22Rv1 (cell line): Measurements from ENCODE around the gene RHOBTB3.
"Not testable (repeated sequence)": the region's sequence is repeated elsewhere in the genome, so short reads cannot be mapped to it uniquely, and the experiment has no call there.

Source experiments
- H3K27ac ChIP-seq: fragments of 450-650 bp; 2 replicates; pipeline ENCODE4 v1.5.1; 2017
- ZFX ChIP-seq: fragments of 450-650 bp; IDR thresholded peaks from 2 replicates; pipeline ENCODE4 v1.6.1; 2017; ENCODE audit warnings: antibody characterized with exemption, borderline replicate concordance
- TF ChIP-seq, protein P1 (sequence below): fragments of 450-650 bp; IDR thresholded peaks from 2 replicates; pipeline ENCODE4 v1.5.1; 2017; ENCODE audit warnings: mild to moderate bottlenecking

Gene RHOBTB3

DNA sequence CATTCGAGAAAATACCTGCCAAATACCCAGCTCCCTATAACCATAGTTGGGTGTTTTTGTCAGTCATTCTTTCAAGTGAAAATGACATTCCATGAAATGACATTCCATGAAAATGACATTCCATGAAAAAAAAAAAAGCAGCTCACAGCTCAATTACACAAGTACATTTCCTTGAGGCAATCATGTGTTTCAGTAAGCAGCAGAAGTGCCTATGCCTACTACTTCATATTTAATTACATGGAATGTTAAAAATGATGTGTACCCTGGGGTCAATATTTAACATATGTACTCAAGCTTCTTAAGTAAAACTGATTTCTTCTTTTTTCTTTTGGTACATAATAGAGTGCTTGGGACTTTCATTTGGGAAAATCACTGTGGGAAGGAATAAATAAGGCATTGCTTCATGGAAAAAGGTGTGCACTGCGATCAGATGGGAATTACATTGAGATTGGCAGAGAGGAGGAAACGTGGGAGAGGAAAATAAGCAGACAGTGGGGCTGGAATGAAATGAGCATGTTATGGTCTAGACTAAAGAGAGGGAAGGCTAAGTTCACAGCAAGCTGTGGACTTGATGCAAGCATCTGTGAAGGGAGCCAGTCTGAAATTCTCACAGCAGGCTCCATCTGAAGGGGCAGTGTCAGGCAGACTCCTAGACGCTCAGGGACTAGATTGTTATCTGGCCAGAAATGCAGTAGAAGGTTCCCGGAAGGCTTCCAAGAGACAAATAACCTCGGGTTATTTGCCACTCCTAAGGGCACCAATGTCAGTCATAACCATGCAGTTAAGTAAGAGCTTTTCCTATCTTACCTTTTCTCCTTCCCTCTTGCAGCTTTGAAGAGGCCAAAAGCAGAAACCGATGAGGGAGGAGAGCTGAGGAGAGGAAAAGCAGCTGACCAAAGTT is 33.1 kb upstream of the RHOBTB3 start:
- TF ChIP-seq, protein P1, sequence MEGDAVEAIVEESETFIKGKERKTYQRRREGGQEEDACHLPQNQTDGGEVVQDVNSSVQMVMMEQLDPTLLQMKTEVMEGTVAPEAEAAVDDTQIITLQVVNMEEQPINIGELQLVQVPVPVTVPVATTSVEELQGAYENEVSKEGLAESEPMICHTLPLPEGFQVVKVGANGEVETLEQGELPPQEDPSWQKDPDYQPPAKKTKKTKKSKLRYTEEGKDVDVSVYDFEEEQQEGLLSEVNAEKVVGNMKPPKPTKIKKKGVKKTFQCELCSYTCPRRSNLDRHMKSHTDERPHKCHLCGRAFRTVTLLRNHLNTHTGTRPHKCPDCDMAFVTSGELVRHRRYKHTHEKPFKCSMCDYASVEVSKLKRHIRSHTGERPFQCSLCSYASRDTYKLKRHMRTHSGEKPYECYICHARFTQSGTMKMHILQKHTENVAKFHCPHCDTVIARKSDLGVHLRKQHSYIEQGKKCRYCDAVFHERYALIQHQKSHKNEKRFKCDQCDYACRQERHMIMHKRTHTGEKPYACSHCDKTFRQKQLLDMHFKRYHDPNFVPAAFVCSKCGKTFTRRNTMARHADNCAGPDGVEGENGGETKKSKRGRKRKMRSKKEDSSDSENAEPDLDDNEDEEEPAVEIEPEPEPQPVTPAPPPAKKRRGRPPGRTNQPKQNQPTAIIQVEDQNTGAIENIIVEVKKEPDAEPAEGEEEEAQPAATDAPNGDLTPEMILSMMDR, result no peak
- TF ChIP-seq ZFX, result no peak
- peak overlapping the region; percentile 86 for H3K27ac ChIP-seq

DNA sequence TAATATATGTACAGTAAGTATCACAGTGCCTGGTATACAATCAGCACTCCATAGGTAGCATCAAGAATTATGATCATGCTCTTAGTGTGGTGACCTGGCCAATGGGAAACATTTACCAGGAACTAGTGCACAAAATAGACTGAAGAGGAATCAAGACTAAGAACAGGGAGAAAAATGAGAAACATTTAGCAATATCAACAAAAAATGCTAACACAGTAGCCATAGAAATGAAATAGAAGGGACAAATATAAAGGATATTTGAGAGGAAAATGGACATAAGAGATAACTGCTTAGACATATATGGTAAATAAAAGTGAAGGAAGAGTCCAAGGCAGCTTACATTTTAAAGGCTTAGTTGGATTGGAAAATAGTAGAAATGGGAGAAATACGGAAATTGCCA is 31.8 kb upstream of the RHOBTB3 start:
- TF ChIP-seq, protein P1, result no peak
- TF ChIP-seq ZFX, result no peak

DNA sequence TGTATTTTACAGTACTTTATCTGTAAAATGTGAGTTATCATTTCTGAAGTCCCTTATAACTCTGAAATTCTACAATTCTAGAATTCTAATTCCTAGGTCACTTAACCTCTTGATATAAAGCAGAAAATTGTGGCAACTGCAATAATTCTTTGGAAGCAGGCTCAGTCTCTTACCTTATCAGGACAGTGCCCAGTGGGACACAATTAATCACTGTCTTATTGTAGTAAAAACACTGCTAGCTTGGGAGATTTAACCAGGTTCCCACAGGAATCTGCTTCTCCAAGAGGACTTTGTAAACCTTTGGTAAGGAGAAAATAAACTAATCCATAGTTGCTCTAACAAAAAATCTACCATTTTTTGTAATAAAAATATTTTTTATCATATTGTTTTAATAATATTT is 30.1 kb upstream of the RHOBTB3 start:
- no peak overlapping the region for H3K27ac ChIP-seq
- TF ChIP-seq ZFX, result no peak
- TF ChIP-seq, protein P1, result no peak

More for the DNA sequence above, 31.8 kb upstream of the RHOBTB3 start:
- H3K27ac ChIP-seq, result peak overlapping the region; percentile 86

DNA sequence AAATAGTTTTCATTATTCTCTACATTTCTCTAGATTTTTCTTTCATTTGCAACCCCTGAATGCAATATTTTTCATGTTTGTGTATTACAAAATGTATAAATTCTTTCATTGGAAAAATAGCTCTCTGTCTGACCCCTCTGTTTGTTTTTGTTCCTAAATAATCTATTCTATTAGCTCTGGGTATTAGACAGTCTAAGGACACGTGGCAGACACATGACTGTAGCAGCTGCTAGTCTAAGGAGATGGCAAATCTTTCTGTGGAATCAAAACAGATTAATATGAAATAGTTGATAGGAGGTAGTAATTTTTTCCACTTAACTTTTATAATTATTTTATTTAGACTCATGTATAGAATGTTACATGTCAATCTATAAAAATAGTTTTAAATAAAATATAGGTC is 27.0 kb upstream of the RHOBTB3 start:
- TF ChIP-seq ZFX, result no peak
- TF ChIP-seq, protein P1, result no peak
- no peak overlapping the region for H3K27ac ChIP-seq

DNA sequence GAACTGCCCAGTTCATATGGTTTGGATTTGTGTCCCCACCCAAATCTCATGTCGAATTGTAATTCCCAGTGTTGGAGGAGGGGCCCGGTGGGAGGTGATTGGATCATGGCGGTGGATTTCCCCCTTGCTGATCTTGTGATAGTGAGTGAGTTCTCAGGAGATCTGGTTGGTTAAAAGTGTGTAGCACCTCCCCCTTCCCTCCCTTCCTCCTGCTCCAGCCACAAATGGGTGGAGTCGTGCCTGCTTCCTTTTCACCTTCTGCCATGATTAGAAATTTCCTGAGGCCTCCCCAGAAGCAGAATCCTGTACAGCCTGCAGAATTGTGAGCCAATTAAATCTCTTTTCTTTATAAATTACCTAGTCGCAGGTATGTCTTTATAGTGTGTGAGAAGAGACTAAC is 24.9 kb upstream of the RHOBTB3 start:
- not testable (repeated sequence) for H3K27ac ChIP-seq

DNA sequence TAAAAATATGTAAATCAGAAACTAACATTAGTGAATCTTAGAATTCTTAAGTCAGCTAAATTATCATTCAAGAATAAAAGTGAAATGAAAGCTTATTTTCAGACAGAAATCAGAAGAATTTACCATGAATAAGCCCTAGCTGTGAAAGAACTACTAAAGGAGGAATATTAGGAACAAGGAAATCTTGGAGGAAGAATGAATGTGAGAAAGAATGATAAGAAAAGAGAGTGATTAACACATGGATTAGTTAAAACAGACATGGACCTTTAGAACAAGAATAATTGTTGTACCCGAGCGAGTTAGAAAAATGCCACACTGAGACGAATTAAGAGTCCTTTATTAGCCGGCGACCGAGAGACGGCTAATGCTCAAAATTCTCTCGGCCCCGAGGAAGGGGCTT is 24.1 kb upstream of the RHOBTB3 start:
- no peak overlapping the region for H3K27ac ChIP-seq
- TF ChIP-seq, protein P1, result no peak
- TF ChIP-seq ZFX, result no peak

DNA sequence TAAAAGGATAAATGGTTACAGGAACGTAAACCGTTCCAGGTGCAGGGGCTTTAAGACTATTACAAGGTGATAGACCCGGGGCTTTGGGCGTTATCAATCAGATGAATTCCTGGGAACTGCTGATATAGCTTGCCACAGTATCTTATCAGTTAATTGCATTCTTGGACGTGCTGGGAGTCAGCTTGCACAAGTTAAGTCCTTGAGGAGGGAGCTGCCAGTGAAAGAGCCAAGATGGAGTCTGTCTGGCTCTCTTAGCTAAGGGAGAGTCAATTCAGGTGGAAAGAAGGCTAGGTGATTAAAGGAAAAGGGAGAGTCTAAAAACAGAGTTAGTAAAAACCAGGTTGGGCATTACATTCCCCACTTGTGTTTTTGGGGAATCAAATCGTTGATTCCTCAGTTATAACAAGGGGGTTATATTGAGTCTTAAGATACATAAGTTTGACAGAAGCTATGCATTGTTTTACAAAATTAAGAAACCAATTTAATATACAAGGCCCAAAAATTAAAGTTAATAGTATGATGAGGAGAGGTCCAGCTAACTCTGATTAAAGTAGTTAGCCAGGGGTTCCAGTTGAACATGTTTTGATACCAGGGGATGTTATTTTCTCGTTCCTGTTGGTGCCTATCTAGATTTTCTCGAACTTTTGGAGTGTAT is 23.5 kb upstream of the RHOBTB3 start:
- H3K27ac ChIP-seq, result not testable (repeated sequence)

DNA sequence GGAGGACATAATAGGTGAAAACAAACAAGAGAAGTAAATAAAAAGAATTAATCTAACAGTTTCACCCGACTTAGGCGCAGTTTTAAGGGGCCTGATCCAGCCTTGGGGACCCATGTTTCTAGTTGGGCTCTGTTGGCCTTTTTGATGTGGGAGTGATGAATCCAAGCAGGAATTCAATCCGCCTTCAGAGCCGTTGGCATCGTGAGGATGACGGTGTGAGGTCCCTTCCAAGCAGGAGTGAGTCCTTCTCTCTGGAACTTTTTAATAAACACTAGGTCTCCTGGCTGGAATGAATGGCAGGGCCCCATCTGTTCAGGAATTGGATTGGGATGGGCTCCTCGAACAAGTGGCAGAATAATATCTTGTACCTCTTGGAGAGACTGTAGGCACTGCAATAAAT is 22.3 kb upstream of the RHOBTB3 start:
- H3K27ac ChIP-seq, result no peak overlapping the region
- TF ChIP-seq, protein P1, result no peak
- no peak for TF ChIP-seq ZFX
